HepG2 (cell line): Measurements from ENCODE around the gene BCL2L11. TPM values are rescaled to one million over a fixed set of nuclear protein-coding genes. Genes with fewer than 3 reads are reported as not detected.

Experiments used
- ATAC-seq: fragments of 200-7000 bp; cut with Tn5 transposase; 3 replicates; pipeline ENCODE4 v1.9.1; 2020; ENCODE audit warnings: mild to moderate bottlenecking, moderate library complexity
- BruUV-seq: library from RNA; stranded (reverse); fragments of 400-500 nt; replicated peaks from 2 replicates; lab custom pipeline; 2021; lab: Mats Ljungman, UMichigan
- CTCF ChIA-PET: fragments of 300-600 bp; formaldehyde crosslinking; extraction: SDS; loops from one replicate; lab custom pipeline; 2021; ENCODE audit warnings: low total read pairs, inconsistent platforms, low intra/inter-chr PET ratio; lab: Yijun Ruan, JAX
- POLR2A ChIA-PET: fragments of 350-600 bp; sonication (Branson Sonifier 250); formaldehyde crosslinking; loops from one replicate; lab custom pipeline; 2020; ENCODE audit warnings: antibody characterized with exemption, inconsistent platforms; lab: Yijun Ruan, JAX
- DNase-seq: peaks from one replicate; pipeline ENCODE4 v3.0.0-alpha.2; 2015; ENCODE audit warnings: low spot score
- FAIRE-seq: peaks from 3 replicates; lab custom pipeline; 2011; peaks lifted over from hg19 to GRCh38; lab: Jason Lieb, UNC
- H2AFZ ChIP-seq: one replicate; pipeline ENCODE4 v1.6.1; 2011; ENCODE audit warnings: low read length, inconsistent platforms
- H3K27ac ChIP-seq: fragments of 300-600 bp; 3 replicates; pipeline ENCODE4 v1.8.0; 2011; ENCODE audit warnings: mixed run types, mild to moderate bottlenecking, mixed read lengths, low read length, inconsistent platforms; ENCODE audit not compliant: insufficient read depth; ENCODE audit errors: extremely low read length
- H3K27me3 ChIP-seq, 2 experiments: fragments of 200-600 bp in 1 of 2; 2 replicates in 1 of 2; 3 replicates in 1 of 2; pipeline versions ENCODE4 v1.6.0 to v1.8.0; 2011; ENCODE audit warnings: low read length in 2 of 2, mild to moderate bottlenecking in 2 of 2, moderate library complexity in 2 of 2, inconsistent platforms in 1 of 2; ENCODE audit not compliant: insufficient read depth in 2 of 2, control insufficient read depth in 1 of 2
- H3K36me3 ChIP-seq, 2 experiments: fragments of 200-600 bp in 1 of 2; replicated peaks in 1 of 2; 2 replicates in 1 of 2; 3 replicates in 1 of 2; pipeline versions ENCODE4 v1.5.1 to v1.8.0; 2011; ENCODE audit warnings: low read length in 2 of 2, inconsistent platforms in 1 of 2; ENCODE audit not compliant: insufficient read depth in 2 of 2, control insufficient read depth in 1 of 2
- H3K4me1 ChIP-seq: 2 replicates; pipeline ENCODE4 v1.5.1; 2012; ENCODE audit warnings: low read length, inconsistent platforms; ENCODE audit not compliant: insufficient read depth
- H3K4me2 ChIP-seq: 2 replicates; pipeline ENCODE4 v1.6.0; 2011; ENCODE audit warnings: low read depth, low read length, inconsistent platforms
- H3K4me3 ChIP-seq, 3 experiments: fragments of 200-600 bp in 1 of 3; sonication (generic), shearing (Covaris generic) in 1 of 3; replicated peaks in 1 of 3; 2 replicates each; pipeline ENCODE4 v1.5.1; 2011 to 2016; ENCODE audit warnings: low read length in 3 of 3, inconsistent platforms in 2 of 3, low read depth in 2 of 3, mild to moderate bottlenecking in 2 of 3, control low read depth in 1 of 3, mixed read lengths in 1 of 3; ENCODE audit not compliant: insufficient read depth in 1 of 3
- H3K79me2 ChIP-seq: one replicate; pipeline ENCODE4 v1.6.1; 2011; ENCODE audit warnings: low read length, inconsistent platforms; ENCODE audit not compliant: insufficient read depth
- H3K9ac ChIP-seq: 2 replicates; pipeline ENCODE4 v1.6.0; 2011; ENCODE audit warnings: mild to moderate bottlenecking, low read depth, low read length, inconsistent platforms; ENCODE audit not compliant: insufficient read depth
- H3K9me3 ChIP-seq: 2 replicates; pipeline ENCODE4 v1.5.1; 2012; ENCODE audit warnings: mild to moderate bottlenecking, low read length
- H4K20me1 ChIP-seq: 2 replicates; pipeline ENCODE4 v1.6.0; 2011; ENCODE audit warnings: inconsistent platforms, mild to moderate bottlenecking, low read length, moderate library complexity; ENCODE audit not compliant: insufficient read depth
- ASH2L ChIP-seq: fragments of 300-600, 200-600 bp; sonication (generic); IDR thresholded peaks from 2 replicates; pipeline ENCODE4 v1.7.0; 2017; ENCODE audit warnings: low read depth, mild to moderate bottlenecking, moderate library complexity, mixed read lengths, low read length; ENCODE audit not compliant: insufficient read length
- ETV5 ChIP-seq: IDR thresholded peaks from 2 replicates; pipeline ENCODE4 v1.6.1; 2018; ENCODE audit warnings: missing biosample characterization, missing genetic modification reagents, inconsistent platforms, borderline replicate concordance
- HES4 ChIP-seq: sonication (generic); formaldehyde crosslinking; IDR thresholded peaks from 2 replicates; pipeline ENCODE4 v1.9.0; 2021; ENCODE audit warnings: mild to moderate bottlenecking, missing genetic modification reagents, borderline replicate concordance
- HHEX ChIP-seq: IDR thresholded peaks from 2 replicates; pipeline ENCODE4 v1.6.1; 2016; ENCODE audit warnings: control low read depth
- PRPF4 ChIP-seq: fragments of 200-400 bp; formaldehyde crosslinking; IDR thresholded peaks from 2 replicates; pipeline ENCODE4 v1.6.1; 2016; ENCODE audit warnings: low read length, low read depth; ENCODE audit not compliant: poor library complexity, severe bottlenecking
- RFXAP ChIP-seq: sonication (generic); formaldehyde crosslinking; IDR thresholded peaks from 2 replicates; pipeline ENCODE4 v1.4.0; 2020; ENCODE audit warnings: missing genetic modification reagents, borderline replicate concordance
- SNAPC4 ChIP-seq: sonication (generic); formaldehyde crosslinking; IDR thresholded peaks from 2 replicates; pipeline ENCODE4 v1.4.0; 2020; ENCODE audit warnings: mild to moderate bottlenecking, missing genetic modification reagents
- SRY ChIP-seq: sonication (generic); formaldehyde crosslinking; IDR thresholded peaks from 2 replicates; pipeline ENCODE4 v1.8.0; 2022; ENCODE audit warnings: mild to moderate bottlenecking, missing genetic modification reagents
- ZNF263 ChIP-seq: sonication (generic); formaldehyde crosslinking; IDR thresholded peaks from 2 replicates; pipeline ENCODE4 v1.4.0; 2020; ENCODE audit warnings: missing genetic modification reagents
- WGBS: methylation state at CpG from one replicate; pipeline ENCODE4 v1.1.6; 2017; ENCODE audit warnings: low lambda C conversion rate; 5-methylcytosine and 5-hydroxymethylcytosine counted together
- in situ Hi-C: cut with HindIII; loops from 2 replicates; pipeline ENCODE4 v1.10.0; 2017; ENCODE audit warnings: low pct_unique_long_range_greater_than_20kb; ENCODE audit not compliant: extremely low pct_ligation_motif_present
- intact Hi-C: fragments of 100-400 bp; cut with micrococcal nuclease; formaldehyde crosslinking; loops from one replicate; pipeline ENCODE4 v1.10.0; 2022; ENCODE audit not compliant: unreplicated experiment
- polyA plus RNA-seq, 8 experiments: library from polyadenylated mRNA; depleted of rRNA in 3 of 8; stranded (reverse) in 7 of 8; unstranded in 1 of 8; fragments of >200 nt; fragmentation: Illumina TruSeq in 4 of 8; extraction: Trizol in 4 of 8; gene quantifications; 2 replicates each; pipeline versions ENCODE4 v1.2.1 to v1.2.3, GENCODE V29; 2011 to 2016; ENCODE audit warnings: low read depth in 4 of 8, missing spikeins in 1 of 8, mixed read lengths in 1 of 8; ENCODE audit not compliant: insufficient read depth in 1 of 8
- total RNA-seq, 5 experiments: library from RNA; depleted of rRNA; stranded (reverse); fragments of >200 nt; fragmentation: Illumina TruSeq; extraction: Trizol; gene quantifications; 2 replicates each; pipeline ENCODE4 v1.2.3, GENCODE V29; 2016; ENCODE audit warnings: low read depth in 1 of 5
- TF ChIP-seq, protein P1 (sequence below): sonication (generic); formaldehyde crosslinking; IDR thresholded peaks from 2 replicates; pipeline ENCODE4 v1.4.0; 2020; ENCODE audit warnings: missing genetic modification reagents
- TF ChIP-seq, protein P2 (sequence below): sonication (generic); formaldehyde crosslinking; IDR thresholded peaks from 2 replicates; pipeline ENCODE4 v1.5.0; 2020; ENCODE audit warnings: mild to moderate bottlenecking, missing genetic modification reagents, borderline replicate concordance

The BCL2L11 gene
- total and polyA plus RNA-seq, 2 of the 13 experiments (the other 11 are each of a cell fraction or from before 2014, with no cell fraction given) = 6.1 to 9.7 TPM

DNA sequence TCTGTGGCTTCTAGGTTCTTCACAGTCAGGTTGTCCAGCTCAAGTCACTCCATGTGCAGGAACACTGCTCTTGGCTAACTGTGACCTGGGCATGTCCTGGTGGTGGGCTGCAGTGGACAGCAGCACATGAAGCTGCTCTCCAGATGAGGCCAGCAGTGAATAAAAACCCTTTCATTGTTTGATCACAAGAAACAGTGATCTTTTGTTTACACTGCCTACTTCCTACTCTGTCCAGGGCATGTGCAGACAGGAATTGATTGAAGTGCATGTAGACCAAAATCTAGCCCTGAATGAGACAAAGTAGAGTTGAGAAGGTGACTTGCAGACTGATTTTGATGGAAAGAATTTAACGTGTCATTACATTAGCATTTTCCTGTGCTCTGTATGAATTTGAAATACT, 34.9 kb downstream of the BCL2L11 start:
- DNase-seq = peak; percentile 81
- peak; percentile 49 for FAIRE-seq
- Histone ChIP-seq H3K27ac (peak overlapping the region; percentile 36), H4K20me1 (no peaks in the 10 kb centered on the region), H3K9ac (no peak overlapping the region), H3K36me3 (peaks cover 12 to 63% of the 10 kb centered on the region in 2 experiments), H3K79me2 (peaks cover 30% of the 10 kb centered on the region), H3K4me1 (peaks cover 52% of the 10 kb centered on the region), H3K4me2 (peak overlapping the region; percentile 21), H3K4me3 (no peak overlapping the region), H2AFZ (no peak overlapping the region), H3K27me3 (no peaks in the 10 kb centered on the region), H3K9me3 (no peaks in the 10 kb centered on the region)
- ATAC-seq = peak; percentile 86
- BruUV-seq = no TSS peak
- intact Hi-C loops = loop anchor here (1.0 to 2.0 kb wide), 3 partner anchors 21 to 35 kb away; partner anchors contain the start of gene BCL2L11
- in situ Hi-C loops = no loop called here
- ChIA-PET POLR2A (interaction anchor here (1.1 to 1.8 kb wide), 3 partner anchors 11 to 35 kb away, joined by 4 to 13 read pairs (median 6); partner anchors contain the start of gene BCL2L11), CTCF (no interaction called here)
- WGBS = 42% methylated on average over 1 of the region's 1 CpG
- TF ChIP-seq RFXAP (no peak), HHEX (CRISPR knock-in tag) (no peak), ETV5 (CRISPR knock-in tag) (peak; percentile 47; the same call in 1 of the 2 replicates), ZNF263 (CRISPR knock-in tag) (no peak), SRY (CRISPR knock-in tag) (no peak), HES4 (CRISPR knock-in tag) (no peak), ASH2L (peak; percentile 9), SNAPC4 (CRISPR knock-in tag) (no peak), PRPF4 (no peak)
- TF ChIP-seq, protein P1, sequence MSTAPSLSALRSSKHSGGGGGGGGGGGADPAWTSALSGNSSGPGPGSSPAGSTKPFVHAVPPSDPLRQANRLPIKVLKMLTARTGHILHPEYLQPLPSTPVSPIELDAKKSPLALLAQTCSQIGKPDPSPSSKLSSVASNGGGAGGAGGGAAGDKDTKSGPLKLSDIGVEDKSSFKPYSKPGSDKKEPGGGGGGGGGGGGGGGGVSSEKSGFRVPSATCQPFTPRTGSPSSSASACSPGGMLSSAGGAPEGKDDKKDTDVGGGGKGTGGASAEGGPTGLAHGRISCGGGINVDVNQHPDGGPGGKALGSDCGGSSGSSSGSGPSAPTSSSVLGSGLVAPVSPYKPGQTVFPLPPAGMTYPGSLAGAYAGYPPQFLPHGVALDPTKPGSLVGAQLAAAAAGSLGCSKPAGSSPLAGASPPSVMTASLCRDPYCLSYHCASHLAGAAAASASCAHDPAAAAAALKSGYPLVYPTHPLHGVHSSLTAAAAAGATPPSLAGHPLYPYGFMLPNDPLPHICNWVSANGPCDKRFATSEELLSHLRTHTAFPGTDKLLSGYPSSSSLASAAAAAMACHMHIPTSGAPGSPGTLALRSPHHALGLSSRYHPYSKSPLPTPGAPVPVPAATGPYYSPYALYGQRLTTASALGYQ (CRISPR knock-in tag) = no peak
- TF ChIP-seq, protein P2, sequence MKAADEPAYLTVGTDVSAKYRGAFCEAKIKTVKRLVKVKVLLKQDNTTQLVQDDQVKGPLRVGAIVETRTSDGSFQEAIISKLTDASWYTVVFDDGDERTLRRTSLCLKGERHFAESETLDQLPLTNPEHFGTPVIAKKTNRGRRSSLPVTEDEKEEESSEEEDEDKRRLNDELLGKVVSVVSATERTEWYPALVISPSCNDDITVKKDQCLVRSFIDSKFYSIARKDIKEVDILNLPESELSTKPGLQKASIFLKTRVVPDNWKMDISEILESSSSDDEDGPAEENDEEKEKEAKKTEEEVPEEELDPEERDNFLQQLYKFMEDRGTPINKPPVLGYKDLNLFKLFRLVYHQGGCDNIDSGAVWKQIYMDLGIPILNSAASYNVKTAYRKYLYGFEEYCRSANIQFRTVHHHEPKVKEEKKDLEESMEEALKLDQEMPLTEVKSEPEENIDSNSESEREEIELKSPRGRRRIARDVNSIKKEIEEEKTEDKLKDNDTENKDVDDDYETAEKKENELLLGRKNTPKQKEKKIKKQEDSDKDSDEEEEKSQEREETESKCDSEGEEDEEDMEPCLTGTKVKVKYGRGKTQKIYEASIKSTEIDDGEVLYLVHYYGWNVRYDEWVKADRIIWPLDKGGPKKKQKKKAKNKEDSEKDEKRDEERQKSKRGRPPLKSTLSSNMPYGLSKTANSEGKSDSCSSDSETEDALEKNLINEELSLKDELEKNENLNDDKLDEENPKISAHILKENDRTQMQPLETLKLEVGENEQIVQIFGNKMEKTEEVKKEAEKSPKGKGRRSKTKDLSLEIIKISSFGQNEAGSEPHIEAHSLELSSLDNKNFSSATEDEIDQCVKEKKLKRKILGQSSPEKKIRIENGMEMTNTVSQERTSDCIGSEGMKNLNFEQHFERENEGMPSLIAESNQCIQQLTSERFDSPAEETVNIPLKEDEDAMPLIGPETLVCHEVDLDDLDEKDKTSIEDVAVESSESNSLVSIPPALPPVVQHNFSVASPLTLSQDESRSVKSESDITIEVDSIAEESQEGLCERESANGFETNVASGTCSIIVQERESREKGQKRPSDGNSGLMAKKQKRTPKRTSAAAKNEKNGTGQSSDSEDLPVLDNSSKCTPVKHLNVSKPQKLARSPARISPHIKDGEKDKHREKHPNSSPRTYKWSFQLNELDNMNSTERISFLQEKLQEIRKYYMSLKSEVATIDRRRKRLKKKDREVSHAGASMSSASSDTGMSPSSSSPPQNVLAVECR = peak; percentile 47; the same call in 1 of the 2 replicates
